WTC11 (cell line): ENCODE measurements around the gene CREB3. TPM values are rescaled to one million over a fixed set of nuclear protein-coding genes. Genes with fewer than 3 reads are reported as not detected.
A peak's percentile ranks its signal among the peaks of the same experiment; 100 is the strongest.

Experiments used
- ATAC-seq: fragments of 200-7000 bp; cut with Tn5 transposase; 2 replicates; pipeline ENCODE4 v1.10.0; 2021; ENCODE audit warnings: mild to moderate bottlenecking, moderate library complexity
- CTCF ChIA-PET: fragments of 300-600 bp; sonication (Branson Sonifier 250); formaldehyde crosslinking; loops from one replicate; lab custom pipeline; 2021; ENCODE audit warnings: antibody characterized with exemption; lab: Charles Lee
- POLR2A ChIA-PET: fragments of 350-600 bp; sonication (Branson Sonifier 250); formaldehyde crosslinking; loops from one replicate; lab custom pipeline; 2021; ENCODE audit warnings: antibody characterized with exemption; lab: Charles Lee
- DNase-seq: peaks from one replicate; pipeline ENCODE4 v3.0.0; 2021; ENCODE audit warnings: low spot score
- H3K27ac Mint-ChIP-seq: 2 replicates; pipeline ENCODE4 v1.8.0; 2021; ENCODE audit warnings: mixed read lengths
- H3K27me3 Mint-ChIP-seq: 2 replicates; pipeline ENCODE4 v1.8.0; 2021; ENCODE audit warnings: low read depth, mild to moderate bottlenecking, moderate library complexity, mixed read lengths
- H3K36me3 Mint-ChIP-seq: 2 replicates; pipeline ENCODE4 v1.8.0; 2021; ENCODE audit warnings: mixed read lengths
- H3K4me1 Mint-ChIP-seq: 2 replicates; pipeline ENCODE4 v1.8.0; 2022; ENCODE audit warnings: mixed read lengths
- H3K4me3 Mint-ChIP-seq: 2 replicates; pipeline ENCODE4 v1.8.0; 2021; ENCODE audit warnings: mild to moderate bottlenecking, moderate library complexity, mixed read lengths
- H3K9me3 Mint-ChIP-seq: 2 replicates; pipeline ENCODE4 v1.8.0; 2021; ENCODE audit warnings: mixed read lengths
- FOXK1 ChIP-seq: sonication (generic); formaldehyde crosslinking; IDR thresholded peaks from 2 replicates; pipeline ENCODE4 v1.8.0; 2022; ENCODE audit warnings: mild to moderate bottlenecking, moderate library complexity, missing genetic modification reagents
- HMGA2 ChIP-seq: fragments of 250-450 bp; sonication (Bioruptor Pico); IDR thresholded peaks from 2 replicates; pipeline ENCODE4 v1.4.0; 2021; ENCODE audit warnings: mild to moderate bottlenecking, moderate library complexity
- OVOL2 ChIP-seq: fragments of 250-450 bp; sonication (Bioruptor Pico); IDR thresholded peaks from 2 replicates; pipeline ENCODE4 v1.9.0; 2021; ENCODE audit warnings: mild to moderate bottlenecking, borderline replicate concordance
- TEAD4 ChIP-seq: sonication (generic); formaldehyde crosslinking; IDR thresholded peaks from 2 replicates; pipeline ENCODE4 v1.8.0; 2022; ENCODE audit warnings: mild to moderate bottlenecking, missing genetic modification reagents
- TP53 ChIP-seq: sonication (generic); formaldehyde crosslinking; IDR thresholded peaks from 2 replicates; pipeline ENCODE4 v1.8.1; 2023; ENCODE audit warnings: mild to moderate bottlenecking, missing genetic modification reagents
- ZNF219 ChIP-seq: sonication (generic); formaldehyde crosslinking; IDR thresholded peaks from 2 replicates; pipeline ENCODE4 v1.8.0; 2023; ENCODE audit warnings: missing genetic modification reagents, mild to moderate bottlenecking, borderline replicate concordance
- ZNF396 ChIP-seq: fragments of 250-450 bp; sonication (Bioruptor Pico); IDR thresholded peaks from 2 replicates; pipeline ENCODE4 v1.8.0; 2021; ENCODE audit warnings: mild to moderate bottlenecking, moderate library complexity, borderline replicate concordance
- ZNF416 ChIP-seq: fragments of 250-450 bp; sonication (Bioruptor Pico); IDR thresholded peaks from 2 replicates; pipeline ENCODE4 v1.9.0; 2021; ENCODE audit warnings: mild to moderate bottlenecking, inconsistent platforms
- total RNA-seq: library from RNA; stranded (reverse); gene quantifications from 3 replicates; pipeline ENCODE4 v1.2.3, GENCODE V29; 2021
- TF ChIP-seq, protein P1 (sequence below): fragments of 250-450 bp; sonication (Bioruptor Pico); conservative IDR thresholded peaks from 2 replicates; pipeline ENCODE4 v1.9.0; 2021; ENCODE audit warnings: mild to moderate bottlenecking
- TF ChIP-seq, protein P2 (sequence below): fragments of 250-450 bp; sonication (Bioruptor Pico); IDR thresholded peaks from 2 replicates; pipeline ENCODE4 v2.1.2; 2022; ENCODE audit warnings: mild to moderate bottlenecking, moderate library complexity
- TF ChIP-seq, protein P3 (sequence below): sonication (generic); formaldehyde crosslinking; IDR thresholded peaks from 2 replicates; pipeline ENCODE4 v1.8.0; 2023; ENCODE audit warnings: mild to moderate bottlenecking, missing genetic modification reagents
- TF ChIP-seq, protein P4 (sequence below): sonication (generic); formaldehyde crosslinking; IDR thresholded peaks from 2 replicates; pipeline ENCODE4 v1.8.1; 2023; ENCODE audit warnings: mild to moderate bottlenecking, missing genetic modification reagents, borderline replicate concordance
- TF ChIP-seq, protein P5 (sequence below): sonication (generic); formaldehyde crosslinking; IDR thresholded peaks from 2 replicates; pipeline ENCODE4 v1.8.1; 2022; ENCODE audit warnings: low read depth, mild to moderate bottlenecking, moderate library complexity, missing genetic modification reagents, borderline replicate concordance
- TF ChIP-seq, protein P6 (sequence below): sonication (generic); formaldehyde crosslinking; IDR thresholded peaks from 2 replicates; pipeline ENCODE4 v1.8.0; 2022; ENCODE audit warnings: missing genetic modification reagents
- TF ChIP-seq, protein P7 (sequence below): sonication (generic); formaldehyde crosslinking; IDR thresholded peaks from 2 replicates; pipeline ENCODE4 v1.8.0; 2022; ENCODE audit warnings: mild to moderate bottlenecking, missing genetic modification reagents
- TF ChIP-seq, protein P8 (sequence below): sonication (generic); formaldehyde crosslinking; IDR thresholded peaks from 2 replicates; pipeline ENCODE4 v1.8.0; 2023; ENCODE audit warnings: missing genetic modification reagents

Gene CREB3
- total RNA-seq, 1 experiment from 2014 or later, result 21.4 TPM

DNA sequence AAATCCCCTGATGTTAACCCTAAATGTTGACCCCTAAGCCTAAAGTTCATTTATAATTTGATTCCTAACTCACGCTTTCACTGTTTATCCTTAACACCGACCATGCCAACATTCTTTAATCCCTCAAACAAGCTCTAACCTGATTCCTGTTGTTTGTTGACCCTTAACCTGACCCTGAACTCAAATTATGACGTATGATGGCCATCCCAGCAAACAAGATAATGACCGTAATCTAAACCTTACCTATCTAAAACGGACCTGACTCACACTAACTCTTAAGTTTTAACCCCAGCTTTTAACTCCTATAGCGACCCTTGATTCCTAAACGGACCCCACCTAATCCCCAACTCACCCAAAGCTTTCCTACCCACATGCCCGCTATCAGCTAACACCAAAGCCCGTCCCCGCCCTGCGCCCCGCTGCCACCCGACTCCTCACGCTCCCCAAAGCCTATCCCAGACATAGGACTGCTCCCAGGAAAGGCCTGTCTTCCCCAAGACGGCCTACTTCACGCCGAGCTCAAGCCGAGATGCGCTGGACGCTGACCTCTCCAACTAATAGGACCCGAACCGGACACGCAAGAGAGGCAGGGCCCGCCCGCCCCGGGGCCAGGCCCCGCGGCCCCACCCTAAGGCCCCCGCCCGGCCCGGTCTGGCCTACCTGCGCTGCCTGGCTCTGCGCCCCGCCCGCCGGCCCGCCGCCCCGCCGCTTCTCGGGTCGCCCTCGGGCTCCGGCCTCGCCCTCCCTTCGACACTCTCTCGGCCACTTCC is 866 bp upstream of the CREB3 start:
- CTCF ChIA-PET, result interaction anchor here (0.8 to 8.3 kb wide), 22 partner anchors 14 to 832 kb away, joined by 3 to 103 read pairs (median 6); partner anchors contain the start of genes ARHGEF39, CCDC107, GBA2 and HINT2
- Mint-ChIP-seq H3K27ac (peak overlapping the region; percentile 85), H3K27me3 (no peaks in the 10 kb centered on the region), H3K4me3 (peak overlapping the region; percentile 90), H3K36me3 (peaks cover 15% of the 10 kb centered on the region), H3K9me3 (no peaks in the 10 kb centered on the region), H3K4me1 (peaks cover 14% of the 10 kb centered on the region)
- no peak for DNase-seq
- POLR2A ChIA-PET, result interaction anchor here (0.6 to 2.6 kb wide), 17 partner anchors 9 to 663 kb away, joined by 3 to 13 read pairs (median 4); partner anchors contain the start of genes ARHGEF39, GBA2, RGP1 and TPM2
- TF ChIP-seq OVOL2 (CRISPR knock-in tag) (no peak), TP53 (CRISPR knock-in tag) (no peak), ZNF219 (no peak), HMGA2 (CRISPR knock-in tag) (no peak), FOXK1 (CRISPR knock-in tag) (no peak), TEAD4 (CRISPR knock-in tag) (no peak), ZNF416 (CRISPR knock-in tag) (no peak), ZNF396 (CRISPR knock-in tag) (no peak)
- TF ChIP-seq, protein P1, sequence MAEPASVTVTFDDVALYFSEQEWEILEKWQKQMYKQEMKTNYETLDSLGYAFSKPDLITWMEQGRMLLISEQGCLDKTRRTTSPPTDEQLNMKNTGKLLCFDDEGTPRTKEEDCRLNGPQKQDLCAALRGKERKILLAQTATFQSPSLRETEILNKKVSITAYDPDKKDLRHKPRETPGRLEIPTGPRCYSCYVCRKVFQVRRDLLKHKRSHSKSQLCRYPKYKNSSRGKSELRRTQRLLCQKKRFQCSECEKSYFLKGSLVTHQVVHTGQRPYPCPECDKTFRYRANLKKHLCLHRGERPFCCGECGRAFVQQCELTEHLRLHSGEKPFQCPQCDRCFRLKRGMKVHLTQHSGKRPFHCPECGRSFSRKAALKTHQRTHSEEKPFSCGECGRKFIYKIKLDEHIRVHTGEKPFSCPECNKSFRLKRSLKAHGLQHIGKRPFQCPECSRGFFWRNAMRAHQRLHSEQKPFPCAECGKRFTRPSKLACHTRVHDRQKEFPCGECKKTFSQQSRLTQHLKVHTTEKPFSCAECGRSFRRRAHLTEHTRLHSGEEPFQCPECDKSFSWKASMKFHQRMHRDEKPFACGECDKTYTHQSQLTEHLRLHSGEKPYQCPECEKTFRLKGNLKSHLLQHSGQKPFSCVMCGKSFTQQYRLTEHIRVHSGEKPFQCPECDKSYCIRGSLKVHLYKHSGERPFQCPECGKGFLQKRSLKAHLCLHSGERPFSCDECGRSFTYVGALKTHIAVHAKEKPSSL (CRISPR knock-in tag), result no peak
- TF ChIP-seq, protein P2, sequence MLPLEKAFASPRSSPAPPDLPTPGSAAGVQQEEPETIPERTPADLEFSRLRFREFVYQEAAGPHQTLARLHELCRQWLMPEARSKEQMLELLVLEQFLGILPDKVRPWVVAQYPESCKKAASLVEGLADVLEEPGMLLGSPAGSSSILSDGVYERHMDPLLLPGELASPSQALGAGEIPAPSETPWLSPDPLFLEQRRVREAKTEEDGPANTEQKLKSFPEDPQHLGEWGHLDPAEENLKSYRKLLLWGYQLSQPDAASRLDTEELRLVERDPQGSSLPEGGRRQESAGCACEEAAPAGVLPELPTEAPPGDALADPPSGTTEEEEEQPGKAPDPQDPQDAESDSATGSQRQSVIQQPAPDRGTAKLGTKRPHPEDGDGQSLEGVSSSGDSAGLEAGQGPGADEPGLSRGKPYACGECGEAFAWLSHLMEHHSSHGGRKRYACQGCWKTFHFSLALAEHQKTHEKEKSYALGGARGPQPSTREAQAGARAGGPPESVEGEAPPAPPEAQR (CRISPR knock-in tag), result no peak
- TF ChIP-seq, protein P3, sequence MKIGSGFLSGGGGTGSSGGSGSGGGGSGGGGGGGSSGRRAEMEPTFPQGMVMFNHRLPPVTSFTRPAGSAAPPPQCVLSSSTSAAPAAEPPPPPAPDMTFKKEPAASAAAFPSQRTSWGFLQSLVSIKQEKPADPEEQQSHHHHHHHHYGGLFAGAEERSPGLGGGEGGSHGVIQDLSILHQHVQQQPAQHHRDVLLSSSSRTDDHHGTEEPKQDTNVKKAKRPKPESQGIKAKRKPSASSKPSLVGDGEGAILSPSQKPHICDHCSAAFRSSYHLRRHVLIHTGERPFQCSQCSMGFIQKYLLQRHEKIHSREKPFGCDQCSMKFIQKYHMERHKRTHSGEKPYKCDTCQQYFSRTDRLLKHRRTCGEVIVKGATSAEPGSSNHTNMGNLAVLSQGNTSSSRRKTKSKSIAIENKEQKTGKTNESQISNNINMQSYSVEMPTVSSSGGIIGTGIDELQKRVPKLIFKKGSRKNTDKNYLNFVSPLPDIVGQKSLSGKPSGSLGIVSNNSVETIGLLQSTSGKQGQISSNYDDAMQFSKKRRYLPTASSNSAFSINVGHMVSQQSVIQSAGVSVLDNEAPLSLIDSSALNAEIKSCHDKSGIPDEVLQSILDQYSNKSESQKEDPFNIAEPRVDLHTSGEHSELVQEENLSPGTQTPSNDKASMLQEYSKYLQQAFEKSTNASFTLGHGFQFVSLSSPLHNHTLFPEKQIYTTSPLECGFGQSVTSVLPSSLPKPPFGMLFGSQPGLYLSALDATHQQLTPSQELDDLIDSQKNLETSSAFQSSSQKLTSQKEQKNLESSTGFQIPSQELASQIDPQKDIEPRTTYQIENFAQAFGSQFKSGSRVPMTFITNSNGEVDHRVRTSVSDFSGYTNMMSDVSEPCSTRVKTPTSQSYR (CRISPR knock-in tag), result no peak
- TF ChIP-seq, protein P4, sequence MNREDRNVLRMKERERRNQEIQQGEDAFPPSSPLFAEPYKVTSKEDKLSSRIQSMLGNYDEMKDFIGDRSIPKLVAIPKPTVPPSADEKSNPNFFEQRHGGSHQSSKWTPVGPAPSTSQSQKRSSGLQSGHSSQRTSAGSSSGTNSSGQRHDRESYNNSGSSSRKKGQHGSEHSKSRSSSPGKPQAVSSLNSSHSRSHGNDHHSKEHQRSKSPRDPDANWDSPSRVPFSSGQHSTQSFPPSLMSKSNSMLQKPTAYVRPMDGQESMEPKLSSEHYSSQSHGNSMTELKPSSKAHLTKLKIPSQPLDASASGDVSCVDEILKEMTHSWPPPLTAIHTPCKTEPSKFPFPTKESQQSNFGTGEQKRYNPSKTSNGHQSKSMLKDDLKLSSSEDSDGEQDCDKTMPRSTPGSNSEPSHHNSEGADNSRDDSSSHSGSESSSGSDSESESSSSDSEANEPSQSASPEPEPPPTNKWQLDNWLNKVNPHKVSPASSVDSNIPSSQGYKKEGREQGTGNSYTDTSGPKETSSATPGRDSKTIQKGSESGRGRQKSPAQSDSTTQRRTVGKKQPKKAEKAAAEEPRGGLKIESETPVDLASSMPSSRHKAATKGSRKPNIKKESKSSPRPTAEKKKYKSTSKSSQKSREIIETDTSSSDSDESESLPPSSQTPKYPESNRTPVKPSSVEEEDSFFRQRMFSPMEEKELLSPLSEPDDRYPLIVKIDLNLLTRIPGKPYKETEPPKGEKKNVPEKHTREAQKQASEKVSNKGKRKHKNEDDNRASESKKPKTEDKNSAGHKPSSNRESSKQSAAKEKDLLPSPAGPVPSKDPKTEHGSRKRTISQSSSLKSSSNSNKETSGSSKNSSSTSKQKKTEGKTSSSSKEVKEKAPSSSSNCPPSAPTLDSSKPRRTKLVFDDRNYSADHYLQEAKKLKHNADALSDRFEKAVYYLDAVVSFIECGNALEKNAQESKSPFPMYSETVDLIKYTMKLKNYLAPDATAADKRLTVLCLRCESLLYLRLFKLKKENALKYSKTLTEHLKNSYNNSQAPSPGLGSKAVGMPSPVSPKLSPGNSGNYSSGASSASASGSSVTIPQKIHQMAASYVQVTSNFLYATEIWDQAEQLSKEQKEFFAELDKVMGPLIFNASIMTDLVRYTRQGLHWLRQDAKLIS (CRISPR knock-in tag), result no peak
- TF ChIP-seq, protein P5, sequence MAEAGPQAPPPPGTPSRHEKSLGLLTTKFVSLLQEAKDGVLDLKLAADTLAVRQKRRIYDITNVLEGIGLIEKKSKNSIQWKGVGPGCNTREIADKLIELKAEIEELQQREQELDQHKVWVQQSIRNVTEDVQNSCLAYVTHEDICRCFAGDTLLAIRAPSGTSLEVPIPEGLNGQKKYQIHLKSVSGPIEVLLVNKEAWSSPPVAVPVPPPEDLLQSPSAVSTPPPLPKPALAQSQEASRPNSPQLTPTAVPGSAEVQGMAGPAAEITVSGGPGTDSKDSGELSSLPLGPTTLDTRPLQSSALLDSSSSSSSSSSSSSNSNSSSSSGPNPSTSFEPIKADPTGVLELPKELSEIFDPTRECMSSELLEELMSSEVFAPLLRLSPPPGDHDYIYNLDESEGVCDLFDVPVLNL (CRISPR knock-in tag), result no peak
- TF ChIP-seq, protein P6, sequence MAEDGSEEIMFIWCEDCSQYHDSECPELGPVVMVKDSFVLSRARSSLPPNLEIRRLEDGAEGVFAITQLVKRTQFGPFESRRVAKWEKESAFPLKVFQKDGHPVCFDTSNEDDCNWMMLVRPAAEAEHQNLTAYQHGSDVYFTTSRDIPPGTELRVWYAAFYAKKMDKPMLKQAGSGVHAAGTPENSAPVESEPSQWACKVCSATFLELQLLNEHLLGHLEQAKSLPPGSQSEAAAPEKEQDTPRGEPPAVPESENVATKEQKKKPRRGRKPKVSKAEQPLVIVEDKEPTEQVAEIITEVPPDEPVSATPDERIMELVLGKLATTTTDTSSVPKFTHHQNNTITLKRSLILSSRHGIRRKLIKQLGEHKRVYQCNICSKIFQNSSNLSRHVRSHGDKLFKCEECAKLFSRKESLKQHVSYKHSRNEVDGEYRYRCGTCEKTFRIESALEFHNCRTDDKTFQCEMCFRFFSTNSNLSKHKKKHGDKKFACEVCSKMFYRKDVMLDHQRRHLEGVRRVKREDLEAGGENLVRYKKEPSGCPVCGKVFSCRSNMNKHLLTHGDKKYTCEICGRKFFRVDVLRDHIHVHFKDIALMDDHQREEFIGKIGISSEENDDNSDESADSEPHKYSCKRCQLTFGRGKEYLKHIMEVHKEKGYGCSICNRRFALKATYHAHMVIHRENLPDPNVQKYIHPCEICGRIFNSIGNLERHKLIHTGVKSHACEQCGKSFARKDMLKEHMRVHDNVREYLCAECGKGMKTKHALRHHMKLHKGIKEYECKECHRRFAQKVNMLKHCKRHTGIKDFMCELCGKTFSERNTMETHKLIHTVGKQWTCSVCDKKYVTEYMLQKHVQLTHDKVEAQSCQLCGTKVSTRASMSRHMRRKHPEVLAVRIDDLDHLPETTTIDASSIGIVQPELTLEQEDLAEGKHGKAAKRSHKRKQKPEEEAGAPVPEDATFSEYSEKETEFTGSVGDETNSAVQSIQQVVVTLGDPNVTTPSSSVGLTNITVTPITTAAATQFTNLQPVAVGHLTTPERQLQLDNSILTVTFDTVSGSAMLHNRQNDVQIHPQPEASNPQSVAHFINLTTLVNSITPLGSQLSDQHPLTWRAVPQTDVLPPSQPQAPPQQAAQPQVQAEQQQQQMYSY (CRISPR knock-in tag), result no peak
- TF ChIP-seq, protein P7, sequence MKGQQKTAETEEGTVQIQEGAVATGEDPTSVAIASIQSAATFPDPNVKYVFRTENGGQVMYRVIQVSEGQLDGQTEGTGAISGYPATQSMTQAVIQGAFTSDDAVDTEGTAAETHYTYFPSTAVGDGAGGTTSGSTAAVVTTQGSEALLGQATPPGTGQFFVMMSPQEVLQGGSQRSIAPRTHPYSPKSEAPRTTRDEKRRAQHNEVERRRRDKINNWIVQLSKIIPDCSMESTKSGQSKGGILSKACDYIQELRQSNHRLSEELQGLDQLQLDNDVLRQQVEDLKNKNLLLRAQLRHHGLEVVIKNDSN (CRISPR knock-in tag), result no peak
- TF ChIP-seq, protein P8, sequence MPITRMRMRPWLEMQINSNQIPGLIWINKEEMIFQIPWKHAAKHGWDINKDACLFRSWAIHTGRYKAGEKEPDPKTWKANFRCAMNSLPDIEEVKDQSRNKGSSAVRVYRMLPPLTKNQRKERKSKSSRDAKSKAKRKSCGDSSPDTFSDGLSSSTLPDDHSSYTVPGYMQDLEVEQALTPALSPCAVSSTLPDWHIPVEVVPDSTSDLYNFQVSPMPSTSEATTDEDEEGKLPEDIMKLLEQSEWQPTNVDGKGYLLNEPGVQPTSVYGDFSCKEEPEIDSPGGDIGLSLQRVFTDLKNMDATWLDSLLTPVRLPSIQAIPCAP (CRISPR knock-in tag), result no peak
- no peak for ATAC-seq
